Ishikawa (cell line): Measurements from ENCODE around the gene CBR3.

ENCODE experiments used
- CEBPB ChIP-seq: IDR thresholded peaks from 2 replicates; pipeline ENCODE4 v1.6.1; 2012
- CREB1 ChIP-seq: IDR thresholded peaks from 2 replicates; pipeline ENCODE4 v1.6.1; 2012; ENCODE audit warnings: low read depth
- FOXM1 ChIP-seq: IDR thresholded peaks from 2 replicates; pipeline ENCODE4 v1.6.1; 2012; ENCODE audit warnings: low read depth, borderline replicate concordance
- MAX ChIP-seq: IDR thresholded peaks from 2 replicates; pipeline ENCODE4 v1.6.1; 2012
- RAD21 ChIP-seq: IDR thresholded peaks from 2 replicates; pipeline ENCODE4 v1.6.1; 2012; ENCODE audit warnings: low read depth
- TAF1 ChIP-seq: IDR thresholded peaks from 2 replicates; pipeline ENCODE4 v1.6.1; 2012; ENCODE audit warnings: low read depth, mild to moderate bottlenecking

- TF ChIP-seq MAX (no peak), CREB1 (no peak), TAF1 (no peak), CEBPB (no peak), RAD21 (no peak), FOXM1 (no peak)
Measured at GRCh38 chr21:36148886-36149285, 14.0 kb downstream of the CBR3 start.
